ENCODE measurements around the gene SLC16A6. TPM values are rescaled to one million over a fixed set of nuclear protein-coding genes. Genes with fewer than 3 reads are reported as not detected.
"Not testable (repeated sequence)": the region's sequence is repeated elsewhere in the genome, so short reads cannot be mapped to it uniquely, and the experiment has no call there.

SLC16A6 gene
- total RNA-seq, 1 donor from 2014 or later = 0.16 TPM

- no peak for DNase-seq (ENCODE audit: missing footprints)
- ATAC-seq = no peak
- intact Hi-C loops (cut with DNase I) = no loop called here
Observed at GRCh38 chr17:68294196-68294555, 3.2 kb upstream of the SLC16A6 start.

- intact Hi-C loops (cut with DNase I) = no loop called here
- DNase-seq (ENCODE audit: missing footprints) (no peak), ATAC-seq (no peak)
Observed at GRCh38 chr17:68293490-68294195, 2.7 kb upstream of the SLC16A6 start.

- no peak for DNase-seq (ENCODE audit: missing footprints)
- intact Hi-C loops (cut with DNase I) = no loop called here
Observed at GRCh38 chr17:68292689-68293040, 1.7 kb upstream of the SLC16A6 start.

GRCh38 chr17:68291836-68292688 lies 1.1 kb upstream of the SLC16A6 start:
- DNase-seq (ENCODE audit: missing footprints) (peak; percentile 97), ATAC-seq (peak; percentile 80)
- intact Hi-C loops (cut with DNase I) = no loop called here

More at GRCh38 chr17:68292689-68293040, 1.7 kb upstream of the SLC16A6 start:
- no peak for ATAC-seq

GRCh38 chr17:68290268-68290954 lies 516 bp downstream of the SLC16A6 start:
- DNase-seq (ENCODE audit: missing footprints) (peak; percentile 74), ATAC-seq (no peak)
- intact Hi-C loops (cut with DNase I) = no loop called here

GRCh38 chr17:68289936-68290267 lies 1.0 kb downstream of the SLC16A6 start:
- intact Hi-C loops (cut with DNase I) = no loop called here
- no peak for DNase-seq (ENCODE audit: missing footprints)
- ATAC-seq = no peak

DNA sequence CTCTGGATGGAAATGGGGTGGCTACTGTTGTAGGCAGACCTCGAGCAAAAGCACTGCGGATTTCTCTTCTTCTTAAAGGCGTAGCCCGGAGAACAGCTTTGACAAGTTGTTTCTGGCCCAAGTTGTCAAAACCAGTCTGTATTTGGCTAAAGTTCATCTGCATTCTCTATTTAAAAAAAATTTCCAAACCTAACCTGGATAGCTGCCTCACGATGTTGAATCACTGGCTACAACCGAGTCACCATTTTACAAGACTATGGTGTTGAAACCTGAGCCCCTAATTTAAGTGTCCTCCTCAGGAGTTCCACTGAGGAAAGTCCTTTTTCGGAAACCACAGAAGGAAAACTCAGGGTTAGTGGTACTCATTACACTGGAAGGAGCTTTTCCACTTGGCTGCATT lies 1.5 kb downstream of the SLC16A6 start:
- intact Hi-C loops (cut with DNase I) = no loop called here
- no peak for DNase-seq (ENCODE audit: missing footprints)

GRCh38 chr17:68288804-68289203 lies 2.1 kb downstream of the SLC16A6 start:
- DNase-seq (ENCODE audit: missing footprints) (no peak), ATAC-seq (no peak)
- intact Hi-C loops (cut with DNase I) = no loop called here

More for the DNA sequence above, 1.5 kb downstream of the SLC16A6 start:
- ATAC-seq = no peak

GRCh38 chr17:68288375-68288774 lies 2.6 kb downstream of the SLC16A6 start:
- no peak for DNase-seq (ENCODE audit: missing footprints)
- ATAC-seq = no peak
- intact Hi-C loops (cut with DNase I) = no loop called here

GRCh38 chr17:68281965-68282364 lies 9.0 kb downstream of the SLC16A6 start:
- intact Hi-C loops (cut with DNase I); ATAC-seq; DNase-seq (ENCODE audit: missing footprints): not testable (repeated sequence)

- ATAC-seq (no peak), DNase-seq (ENCODE audit: missing footprints) (no peak)
- intact Hi-C loops (cut with DNase I) = no loop called here
Observed at GRCh38 chr17:68277807-68278206, 13.1 kb downstream of the SLC16A6 start.

DNA sequence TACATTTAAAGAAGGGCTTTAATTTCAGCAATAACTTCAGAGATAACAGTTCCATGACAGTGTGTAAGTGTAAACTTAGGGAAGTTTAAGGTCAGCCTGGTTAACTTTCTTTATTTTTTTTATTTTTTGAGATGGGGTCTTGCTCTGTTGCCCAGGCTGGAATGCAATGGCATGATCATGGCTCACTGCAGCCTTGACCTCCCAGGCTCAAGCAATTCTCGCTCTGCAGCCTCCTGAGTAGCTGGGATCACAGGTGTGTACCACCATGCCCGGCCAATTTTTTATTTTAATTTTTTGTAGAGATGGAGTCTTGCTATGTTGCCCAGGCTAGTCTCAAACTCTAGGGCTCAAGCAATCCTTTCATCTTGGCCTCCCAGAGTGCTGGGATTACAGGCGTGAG lies 14.6 kb downstream of the SLC16A6 start:
- ATAC-seq; DNase-seq (ENCODE audit: missing footprints); intact Hi-C loops (cut with DNase I): not testable (repeated sequence)

GRCh38 chr17:68273722-68274121 lies 17.2 kb downstream of the SLC16A6 start:
- intact Hi-C loops (cut with DNase I) = no loop called here
- ATAC-seq = no peak
- DNase-seq (ENCODE audit: missing footprints) = no peak

- not testable (repeated sequence) for ATAC-seq; DNase-seq (ENCODE audit: missing footprints)
- intact Hi-C loops (cut with DNase I) = loop anchor here (10.0 kb wide), 1 partner anchor 499 kb away; no protein-coding TSS in a partner anchor
Observed at GRCh38 chr17:68265833-68266232, 25.1 kb downstream of the SLC16A6 start.

GRCh38 chr17:68263101-68263681 lies 27.7 kb downstream of the SLC16A6 start:
- peak; percentile 86 for ATAC-seq
- intact Hi-C loops (cut with DNase I) = loop anchor here (2.0 to 10.0 kb wide), 4 partner anchors 136 to 502 kb away; no protein-coding TSS in a partner anchor
- not testable (repeated sequence) for DNase-seq (ENCODE audit: missing footprints)

DNA sequence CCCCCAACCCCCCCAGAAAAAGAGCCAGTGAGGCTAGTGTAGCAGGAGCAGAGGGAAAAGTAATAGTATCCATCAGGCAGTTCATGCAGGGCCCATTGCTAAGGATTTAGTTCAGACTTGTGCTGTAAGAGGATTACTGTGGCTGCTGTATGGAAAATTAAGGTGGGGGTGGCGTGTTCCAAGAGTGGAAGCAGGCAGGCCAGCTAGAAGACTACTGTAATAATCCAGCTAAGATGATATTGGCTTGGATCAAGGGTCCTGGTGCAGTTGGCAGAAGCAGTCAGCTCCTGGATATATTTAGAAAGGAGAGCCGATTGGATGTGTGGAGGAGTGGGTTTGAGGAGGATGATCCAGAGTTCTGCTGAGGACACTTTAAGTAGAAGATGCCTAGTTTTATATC lies 28.5 kb downstream of the SLC16A6 start:
- DNase-seq (ENCODE audit: missing footprints) = not testable (repeated sequence)
- peak; percentile 27 for ATAC-seq
- intact Hi-C loops (cut with DNase I) = loop anchor here (2.0 to 10.0 kb wide), 4 partner anchors 136 to 502 kb away; no protein-coding TSS in a partner anchor

DNA sequence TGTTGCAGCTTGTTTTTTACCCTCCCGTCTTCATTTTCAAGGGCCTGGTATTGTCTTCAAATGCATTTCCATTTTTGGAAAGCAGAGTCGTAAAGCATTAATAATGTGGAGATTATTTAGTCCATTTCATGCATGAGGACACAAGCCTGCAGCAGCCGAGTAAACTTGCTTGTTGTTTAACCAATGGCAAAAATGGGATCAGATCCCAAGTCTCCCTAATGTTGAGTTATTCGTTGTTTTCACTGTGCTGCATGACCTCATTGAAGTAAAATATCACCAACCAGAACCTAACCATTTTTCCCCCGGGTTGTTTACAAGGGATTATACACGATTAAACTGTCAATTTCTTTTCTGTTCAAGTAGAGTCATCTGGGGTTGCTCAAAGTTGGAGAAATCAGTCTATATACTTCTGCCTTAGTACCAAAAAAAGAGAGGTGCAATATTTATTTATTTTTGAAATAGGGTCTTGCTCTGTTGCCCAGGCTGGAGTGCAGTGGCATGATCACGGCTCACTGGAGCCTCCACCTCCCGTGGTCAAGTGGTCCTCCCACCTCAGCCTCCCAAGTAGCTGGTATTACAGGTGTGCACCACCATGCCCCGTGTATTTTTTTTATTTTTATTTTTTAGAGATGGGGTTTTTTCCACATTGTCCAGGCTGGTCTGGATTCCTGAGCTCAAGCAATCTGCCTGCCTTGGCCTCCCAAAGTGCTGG lies 30.7 kb downstream of the SLC16A6 start:
- DNase-seq (ENCODE audit: missing footprints) = no peak
- intact Hi-C loops (cut with DNase I) = loop anchor here (5.0 to 10.0 kb wide), 2 partner anchors 172 to 505 kb away; no protein-coding TSS in a partner anchor
- ATAC-seq = no peak

DNA sequence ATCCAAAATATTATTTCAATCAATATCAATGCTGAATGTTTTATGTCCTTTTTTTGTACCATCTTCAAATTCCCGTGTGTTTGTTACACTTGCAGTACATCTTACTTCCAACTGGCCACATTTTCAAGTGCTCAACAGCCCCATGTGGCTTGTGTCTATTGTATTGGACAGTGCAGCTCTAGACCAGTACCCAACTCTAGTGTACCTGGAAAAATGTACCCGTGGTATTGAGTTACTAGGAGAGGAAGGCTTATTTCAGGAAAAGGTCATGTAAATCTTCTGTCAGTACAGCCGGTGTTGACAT lies 31.3 kb downstream of the SLC16A6 start:
- not testable (repeated sequence) for ATAC-seq; DNase-seq (ENCODE audit: missing footprints)

More for the DNA sequence above, 31.3 kb downstream of the SLC16A6 start:
- intact Hi-C loops (cut with DNase I) = not testable (repeated sequence)
